Astrocyte (in vitro differentiated cells and primary cell): ENCODE results near the gene AGXT2.

ENCODE experiments used
- CTCF ChIP-seq: IDR thresholded peaks from 2 replicates; pipeline ENCODE4 v1.5.1; 2011; ENCODE audit warnings: low read depth, mild to moderate bottlenecking, inconsistent platforms, low read length, moderate library complexity; ENCODE audit not compliant: insufficient read depth
- EZH2 ChIP-seq: IDR thresholded peaks from 2 replicates; pipeline ENCODE4 v1.6.1; 2012; ENCODE audit warnings: mild to moderate bottlenecking, low read length, inconsistent platforms; ENCODE audit not compliant: insufficient read depth

DNA sequence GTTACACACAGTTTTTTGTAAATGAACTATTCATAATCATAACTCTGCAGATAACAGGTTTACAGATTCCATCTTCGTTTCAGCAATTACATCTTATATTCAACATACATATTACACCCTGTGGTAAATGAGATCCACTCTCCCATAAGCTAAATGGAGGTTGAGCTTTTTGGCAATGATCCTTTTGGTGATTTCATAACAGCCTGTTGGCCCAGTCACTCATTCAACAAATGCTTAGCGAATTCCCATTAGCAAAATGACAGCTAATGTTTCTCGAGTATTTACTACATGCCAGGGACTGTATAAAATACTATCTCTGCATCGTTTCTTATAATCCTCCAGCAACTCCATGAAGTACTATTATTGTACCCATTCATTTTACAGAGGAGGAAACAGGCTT, 25.4 kb upstream of the AGXT2 start:
- TF ChIP-seq CTCF (no peak), EZH2 (no peak)
